DMS53 treated with DMSO at 0.1 percent for 48 hours (cell line): ENCODE measurements around the gene ALOXE3.

Experiments
- DNase-seq: peaks from one replicate; lab custom pipeline; 2025; ENCODE audit not compliant: unreplicated experiment; lab: John Stamatoyannopoulos, UW

The ALOXE3 gene

DNA sequence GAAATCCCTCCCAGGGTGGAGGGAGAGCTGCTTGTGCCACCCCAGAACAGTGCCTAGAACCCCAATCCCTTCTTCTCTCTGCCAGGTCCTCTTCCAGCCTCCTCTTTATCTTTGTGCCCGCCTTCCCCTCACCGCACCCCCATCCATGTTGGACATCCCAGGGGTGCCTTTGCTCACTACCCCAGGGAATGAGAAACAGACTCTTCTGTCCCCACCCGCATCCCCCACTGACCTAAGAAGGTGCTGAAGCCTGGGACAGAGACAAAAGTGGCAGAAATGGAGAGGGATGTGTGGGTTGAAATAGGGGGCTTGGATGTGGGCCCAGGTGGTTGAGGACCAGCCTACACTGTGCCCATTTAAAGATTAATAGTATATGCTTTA lies 62.5 kb downstream of the ALOXE3 start:
- DNase-seq: no peak

DNA sequence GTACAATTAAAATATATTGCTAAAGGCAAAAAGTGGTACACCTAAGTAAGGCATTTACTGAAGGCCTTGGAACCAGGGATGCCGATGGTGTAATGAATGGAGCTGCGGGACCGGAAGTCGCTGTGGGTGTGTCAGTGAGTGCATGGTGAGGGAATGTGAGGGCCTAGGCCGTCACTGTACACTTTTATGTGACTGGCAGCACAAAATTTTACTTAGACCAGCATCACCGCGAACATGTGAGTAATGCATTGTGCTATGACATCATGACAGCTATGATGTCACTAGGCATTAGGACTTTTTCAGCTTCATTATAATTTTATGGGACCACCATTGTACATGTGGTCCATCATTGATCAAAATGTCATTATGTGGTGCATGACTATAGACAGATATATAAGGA lies 64.7 kb downstream of the ALOXE3 start:
- no peak for DNase-seq

DNA sequence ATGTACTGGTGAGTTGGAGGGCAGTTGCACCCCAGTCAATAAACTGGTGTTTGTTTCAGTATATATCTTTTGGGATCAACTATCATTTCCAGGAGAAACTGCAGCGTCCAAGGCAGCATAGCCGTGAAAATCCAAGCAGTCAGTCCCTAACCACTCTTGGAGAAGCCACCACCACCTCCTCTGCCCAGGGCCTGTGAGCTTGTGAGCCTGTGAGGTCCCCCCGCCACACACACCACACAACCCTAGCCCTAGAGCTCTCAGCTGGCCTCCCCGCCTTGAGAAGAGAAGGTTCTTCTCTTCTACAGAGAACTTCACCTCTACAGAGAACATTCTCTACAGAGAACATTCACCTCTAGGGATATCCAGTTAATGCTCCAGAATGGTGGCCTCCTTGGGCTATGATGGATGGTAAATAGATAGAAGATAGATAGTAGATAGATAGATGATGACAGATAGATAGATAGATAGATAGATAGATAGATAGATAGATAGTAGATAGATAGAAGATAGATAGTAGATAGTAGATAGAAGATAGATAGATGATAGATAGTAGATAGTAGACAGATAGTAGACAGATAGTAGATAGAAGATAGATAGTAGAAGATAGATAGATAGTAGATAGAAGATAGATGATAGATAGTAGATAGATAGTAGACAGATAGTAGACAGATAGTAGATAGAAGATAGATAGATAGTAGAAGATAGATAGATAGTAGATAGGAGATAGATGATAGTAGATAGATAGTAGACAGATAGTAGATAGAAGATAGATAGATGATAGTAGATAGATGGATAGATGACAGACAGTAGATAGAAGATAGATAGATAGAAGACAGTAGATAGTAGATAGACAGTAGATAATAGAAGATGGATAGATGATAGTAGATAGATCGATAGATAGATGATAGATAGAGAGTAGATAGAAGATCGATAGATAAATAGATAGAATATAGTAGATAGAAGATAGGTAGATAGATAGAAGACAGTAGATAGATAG lies 65.8 kb downstream of the ALOXE3 start:
- DNase-seq: no peak

DNA sequence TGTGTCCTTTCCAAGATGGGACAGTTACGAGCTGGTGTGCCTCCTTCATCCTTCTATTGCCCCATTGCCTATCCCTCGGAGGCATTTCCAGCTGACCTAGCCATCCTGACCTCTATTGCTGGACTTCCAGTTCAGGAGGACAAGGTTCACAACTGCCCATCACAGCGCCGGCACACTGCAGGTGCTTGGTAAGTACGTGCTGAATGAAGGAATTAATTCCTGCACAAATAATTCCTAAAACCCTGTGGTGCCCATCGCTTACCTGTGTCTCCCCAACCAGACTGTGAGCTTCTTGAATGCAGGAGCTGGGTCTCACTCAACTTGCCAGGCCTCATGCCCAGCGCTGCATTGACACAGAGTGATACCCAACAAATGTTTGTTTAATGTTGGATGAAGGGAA lies 66.5 kb downstream of the ALOXE3 start:
- no peak for DNase-seq

DNA sequence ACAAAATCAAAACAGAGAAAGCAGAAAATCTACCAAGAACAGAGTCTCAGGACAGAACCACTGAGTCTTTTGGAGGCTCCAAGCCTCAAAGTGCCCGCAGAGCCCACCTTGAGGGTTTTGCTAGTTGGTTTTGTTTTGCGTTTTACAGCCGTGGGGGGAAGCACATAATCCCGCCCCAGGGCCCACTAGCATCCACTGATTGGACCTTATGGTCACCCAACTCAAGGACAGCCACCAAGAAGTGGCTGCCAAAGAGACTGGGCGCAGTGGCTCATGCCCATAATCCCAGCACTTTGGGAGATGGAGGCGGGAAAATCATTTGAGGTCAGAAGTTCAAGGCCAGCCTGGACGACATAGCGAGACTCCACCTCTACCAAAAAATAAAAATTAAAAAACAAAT lies 69.6 kb downstream of the ALOXE3 start:
- no peak for DNase-seq

DNA sequence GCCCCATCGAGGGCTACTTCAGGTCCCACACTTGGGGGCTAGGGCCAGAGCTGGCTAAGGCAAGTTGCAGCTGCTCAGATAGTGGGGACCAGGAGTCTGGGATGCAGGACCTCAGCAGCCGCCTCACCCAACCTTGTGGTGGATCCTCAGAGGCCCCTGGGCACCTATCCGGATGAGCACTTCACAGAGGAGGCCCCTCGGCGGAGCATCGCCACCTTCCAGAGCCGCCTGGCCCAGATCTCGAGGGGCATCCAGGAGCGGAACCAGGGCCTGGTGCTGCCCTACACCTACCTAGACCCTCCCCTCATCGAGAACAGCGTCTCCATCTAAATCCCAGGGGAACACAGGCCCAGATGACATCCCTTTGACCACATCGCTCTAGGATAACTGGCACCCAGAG lies 70.1 kb downstream of the ALOXE3 start:
- no peak for DNase-seq

DNA sequence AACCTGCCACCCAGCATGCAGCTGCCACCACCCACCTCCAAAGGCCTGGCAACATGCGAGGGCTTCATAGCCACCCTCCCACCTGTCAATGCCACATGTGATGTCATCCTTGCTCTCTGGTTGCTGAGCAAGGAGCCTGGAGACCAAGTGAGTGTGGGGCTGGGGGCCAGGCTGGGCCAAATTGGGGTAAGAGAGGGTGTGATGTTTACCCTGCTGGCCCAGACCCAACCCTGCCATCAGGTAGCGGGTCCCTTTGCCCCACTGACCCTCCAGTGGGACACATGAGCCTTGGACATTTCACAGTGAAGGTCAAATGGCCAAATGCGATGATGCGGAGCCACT lies 70.6 kb downstream of the ALOXE3 start:
- DNase-seq: no peak

DNA sequence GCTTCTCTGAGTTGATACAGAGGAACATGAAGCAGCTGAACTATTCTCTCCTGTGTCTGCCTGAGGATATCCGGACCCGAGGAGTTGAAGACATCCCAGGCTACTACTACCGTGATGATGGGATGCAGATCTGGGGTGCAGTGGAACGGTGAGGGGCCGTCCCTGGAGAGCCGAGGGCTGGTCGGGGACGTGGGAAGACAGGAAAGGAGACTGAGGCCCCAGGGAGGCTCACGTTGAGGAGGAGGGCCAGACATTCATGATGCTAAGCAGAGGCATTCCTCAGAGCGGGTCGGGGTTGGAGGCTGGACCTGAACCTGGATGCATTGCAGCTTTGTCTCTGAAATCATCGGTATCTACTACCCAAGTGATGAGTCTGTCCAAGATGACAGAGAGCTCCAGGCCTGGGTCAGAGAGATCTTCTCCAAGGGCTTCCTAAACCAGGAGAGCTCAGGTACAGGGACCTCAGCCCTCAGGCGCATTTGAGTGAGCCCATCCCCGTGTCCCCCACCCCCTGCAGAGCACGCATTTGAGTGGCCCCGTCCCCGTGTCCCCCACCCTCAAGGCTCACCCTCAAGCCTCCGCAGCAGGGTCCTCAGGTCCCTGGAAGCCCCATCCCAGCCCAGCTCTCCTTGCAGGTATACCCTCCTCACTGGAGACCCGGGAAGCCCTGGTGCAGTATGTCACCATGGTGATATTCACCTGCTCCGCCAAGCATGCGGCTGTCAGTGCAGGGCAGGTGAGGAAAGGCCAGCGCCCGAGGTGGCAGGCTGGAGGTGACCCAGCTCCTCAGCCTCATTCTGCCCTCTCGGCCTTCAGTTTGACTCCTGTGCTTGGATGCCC lies 71.2 kb downstream of the ALOXE3 start:
- DNase-seq: no peak

DNA sequence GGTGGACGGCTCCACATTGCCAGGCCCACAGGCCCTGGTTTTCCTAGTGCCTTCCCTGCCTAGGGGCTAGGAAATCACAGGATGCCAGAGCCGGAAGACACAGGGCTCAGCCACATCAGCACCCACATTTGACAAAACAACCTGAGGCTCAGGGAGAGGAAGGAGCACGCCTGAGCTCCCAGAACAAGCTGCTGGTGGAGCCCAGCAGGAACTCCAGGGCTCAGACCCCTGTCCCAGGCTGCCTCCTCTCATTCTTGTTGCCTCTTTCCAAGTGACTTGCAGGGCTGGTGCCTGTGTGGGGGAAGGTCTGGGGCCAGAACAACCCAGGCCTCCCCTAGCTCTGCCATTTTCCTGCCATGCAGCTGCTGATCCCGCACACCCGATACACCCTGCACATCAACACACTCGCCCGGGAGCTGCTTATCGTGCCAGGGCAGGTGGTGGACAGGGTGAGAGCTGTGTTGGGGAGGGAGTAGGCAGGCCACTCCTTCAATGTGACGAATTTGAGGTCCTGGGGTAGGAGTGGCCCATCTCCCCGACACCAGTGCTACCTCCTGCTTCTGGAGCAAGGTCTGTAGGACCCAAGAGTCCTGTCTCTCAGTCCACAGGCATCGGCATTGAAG lies 71.9 kb downstream of the ALOXE3 start:
- no peak for DNase-seq
